IPS DF 6.9 (cell line): Measurements from ENCODE around the gene PON3.

Source experiments
- DNase-seq: peaks from one replicate; pipeline ENCODE4 v3.0.0-alpha.2; 2013; ENCODE audit warnings: low read depth, low spot score
- H3K27ac ChIP-seq: one replicate; pipeline ENCODE4 v1.5.1; 2013; ENCODE audit warnings: low read length, control low read depth
- H3K27me3 ChIP-seq: 2 replicates; pipeline ENCODE4 v1.6.1; 2013; ENCODE audit warnings: mild to moderate bottlenecking, low read length; ENCODE audit not compliant: control insufficient read depth, insufficient read depth
- H3K36me3 ChIP-seq: 2 replicates; pipeline ENCODE4 v1.6.1; 2013; ENCODE audit warnings: low read length; ENCODE audit not compliant: control insufficient read depth, insufficient read depth
- H3K4me1 ChIP-seq: 2 replicates; pipeline ENCODE4 v1.6.1; 2013; ENCODE audit warnings: low read length; ENCODE audit not compliant: control insufficient read depth, insufficient read depth
- H3K4me3 ChIP-seq: 2 replicates; pipeline ENCODE4 v1.5.1; 2013; ENCODE audit warnings: mild to moderate bottlenecking, low read length
- H3K9me3 ChIP-seq: 2 replicates; pipeline ENCODE4 v1.6.1; 2013; ENCODE audit warnings: low read length, inconsistent platforms; ENCODE audit not compliant: control insufficient read depth, insufficient read depth
- WGBS: extraction: QIAGEN DNeasy Blood & Tissue Kit; methylation state at CpG from one replicate; pipeline ENCODE4 v1.1.7; 2013; ENCODE audit warnings: mixed read lengths, missing lambda C conversion rate; ENCODE audit not compliant: insufficient read length, insufficient coverage; 5-methylcytosine and 5-hydroxymethylcytosine counted together

The PON3 gene

DNA sequence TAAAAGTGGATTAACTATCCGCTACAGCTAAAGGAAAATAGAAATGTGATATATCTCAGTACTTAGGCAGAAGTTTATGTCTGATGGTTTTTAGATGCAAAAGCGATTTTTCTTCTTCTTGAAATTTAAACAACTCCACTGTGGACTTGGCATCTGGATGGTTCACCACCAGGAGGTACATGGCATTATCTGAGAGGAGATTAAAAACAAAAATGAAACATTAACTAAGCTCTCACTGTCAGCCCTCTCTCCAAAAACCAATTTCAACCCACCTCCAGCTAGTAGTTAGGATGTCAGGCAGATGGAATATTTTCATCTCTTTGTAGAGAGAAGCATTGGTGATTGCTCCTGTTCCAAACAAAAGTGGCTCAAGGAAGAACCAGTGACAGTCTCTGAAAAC lies 84.8 kb downstream of the PON3 start:
- no peaks in the 10 kb centered on the region for H3K27me3 ChIP-seq
- no peaks in the 10 kb centered on the region for H3K9me3 ChIP-seq
- no peaks in the 10 kb centered on the region for H3K36me3 ChIP-seq
- WGBS = no CpG with 5 or more reads among the region's 2 CpGs
- H3K27ac ChIP-seq = no peak overlapping the region
- no peak overlapping the region for H3K4me3 ChIP-seq
- no peak for DNase-seq
- H3K4me1 ChIP-seq = no peaks in the 10 kb centered on the region; the same call in 1 of the 2 replicates

DNA sequence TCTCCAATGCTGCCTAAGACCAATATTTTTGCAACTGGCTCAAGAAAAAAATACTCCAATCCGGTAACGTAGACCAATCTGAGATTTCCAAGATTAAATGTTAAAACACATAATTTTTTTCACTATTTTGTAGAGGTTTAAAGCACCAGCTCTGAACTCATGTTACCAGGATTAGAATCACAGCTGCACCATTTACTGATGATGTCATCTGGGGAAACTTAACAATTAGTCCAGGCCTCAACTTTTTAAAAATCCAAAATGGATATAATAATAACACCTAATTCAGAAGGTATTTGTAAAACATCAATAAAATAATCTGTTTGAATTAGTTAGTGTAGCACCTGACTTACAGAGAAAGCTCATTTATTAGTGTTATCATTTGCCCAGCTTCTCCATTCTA lies 86.2 kb downstream of the PON3 start:
- H3K27me3 ChIP-seq = no peaks in the 10 kb centered on the region
- no peaks in the 10 kb centered on the region for H3K4me1 ChIP-seq
- H3K36me3 ChIP-seq = no peaks in the 10 kb centered on the region
- DNase-seq = no peak
- no peak overlapping the region for H3K4me3 ChIP-seq
- no CpG with 5 or more reads among the region's 2 CpGs for WGBS
- no peak overlapping the region for H3K27ac ChIP-seq
- no peaks in the 10 kb centered on the region for H3K9me3 ChIP-seq
